Liver (tissue), 9 donors: ENCODE measurements around the gene TMEM115. TPM values are rescaled to one million over a fixed set of nuclear protein-coding genes. Genes with fewer than 3 reads are reported as not detected.

Experiments used
- DNase-seq: peaks from one replicate; pipeline ENCODE4 v3.0.0-alpha.2; 2017; ENCODE audit warnings: low spot score
- H3K27ac ChIP-seq, 2 donors: one replicate each; pipeline ENCODE4 v1.7.0; 2013; ENCODE audit warnings: inconsistent platforms in 2 of 2, low read length in 2 of 2, control low read depth in 1 of 2, low read depth in 1 of 2, mild to moderate bottlenecking in 1 of 2
- H3K27me3 ChIP-seq, 4 donors: one replicate each; pipeline versions ENCODE4 v1.6.1 to v1.7.0; 2013; ENCODE audit warnings: low read length in 3 of 4, inconsistent platforms in 1 of 4, mild to moderate bottlenecking in 1 of 4, moderate library complexity in 1 of 4; ENCODE audit not compliant: control insufficient read depth in 4 of 4, insufficient read depth in 4 of 4
- H3K36me3 ChIP-seq, 4 donors: one replicate each; pipeline versions ENCODE4 v1.6.1 to v1.7.0; 2013; ENCODE audit warnings: low read length in 3 of 4, mild to moderate bottlenecking in 3 of 4, low read depth in 1 of 4, moderate library complexity in 1 of 4; ENCODE audit not compliant: control insufficient read depth in 4 of 4, insufficient read depth in 3 of 4
- H3K4me1 ChIP-seq, 4 donors: one replicate each; pipeline versions ENCODE4 v1.6.1 to v1.7.0; 2013; ENCODE audit warnings: low read length in 3 of 4, mild to moderate bottlenecking in 3 of 4, moderate library complexity in 1 of 4; ENCODE audit not compliant: control insufficient read depth in 4 of 4, insufficient read depth in 4 of 4
- H3K4me3 ChIP-seq, 3 donors: one replicate each; pipeline versions ENCODE4 v1.6.1 to v1.7.0; 2013; ENCODE audit warnings: low read length in 3 of 3, control low read depth in 1 of 3, low read depth in 1 of 3, mild to moderate bottlenecking in 1 of 3
- H3K9ac ChIP-seq, 2 donors: one replicate each; pipeline ENCODE4 v1.7.0; 2013; ENCODE audit warnings: low read length in 2 of 2, mild to moderate bottlenecking in 2 of 2, moderate library complexity in 2 of 2, control low read depth in 1 of 2, low read depth in 1 of 2
- H3K9me3 ChIP-seq, 4 donors: one replicate each; pipeline versions ENCODE4 v1.6.1 to v1.7.0; 2013; ENCODE audit warnings: low read length in 3 of 4; ENCODE audit not compliant: control insufficient read depth in 4 of 4
- EGR1 ChIP-seq, 2 donors: IDR thresholded peaks; 2 replicates each; pipeline ENCODE4 v1.6.1; 2016 to 2018; ENCODE audit warnings: antibody characterized with exemption in 2 of 2, low read depth in 2 of 2
- FOXA1 ChIP-seq: IDR thresholded peaks from 2 replicates; pipeline ENCODE4 v1.6.1; 2016; ENCODE audit warnings: antibody characterized with exemption
- GABPA ChIP-seq, 2 donors: IDR thresholded peaks in 1 of 2; conservative IDR thresholded peaks in 1 of 2; 2 replicates each; pipeline ENCODE4 v1.6.1; 2016; ENCODE audit warnings: antibody characterized with exemption in 2 of 2, mild to moderate bottlenecking in 1 of 2, moderate library complexity in 1 of 2
- HNF4A ChIP-seq, 2 donors: conservative IDR thresholded peaks; 2 replicates each; pipeline ENCODE4 v1.6.1; 2016; ENCODE audit warnings: antibody characterized with exemption in 2 of 2, mild to moderate bottlenecking in 2 of 2
- HNF4G ChIP-seq: IDR thresholded peaks from 2 replicates; pipeline ENCODE4 v1.6.1; 2016; ENCODE audit warnings: antibody characterized with exemption
- NR2F2 ChIP-seq: IDR thresholded peaks from 2 replicates; pipeline ENCODE4 v1.6.1; 2016; ENCODE audit warnings: antibody characterized with exemption
- REST ChIP-seq: IDR thresholded peaks from 2 replicates; pipeline ENCODE4 v1.6.1; 2016; ENCODE audit warnings: antibody characterized with exemption, mild to moderate bottlenecking
- RXRA ChIP-seq, 2 donors: IDR thresholded peaks; 2 replicates each; pipeline ENCODE4 v1.6.1; 2017 to 2018; ENCODE audit warnings: antibody characterized with exemption in 2 of 2, mild to moderate bottlenecking in 1 of 2
- SP1 ChIP-seq: IDR thresholded peaks from 2 replicates; pipeline ENCODE4 v1.6.1; 2018; ENCODE audit warnings: antibody characterized with exemption, mild to moderate bottlenecking
- TAF1 ChIP-seq: conservative IDR thresholded peaks from 2 replicates; pipeline ENCODE4 v1.6.1; 2016; ENCODE audit warnings: antibody characterized with exemption, mild to moderate bottlenecking
- WGBS: extraction: QIAGEN DNeasy Blood & Tissue Kit; methylation state at CpG from one replicate; pipeline ENCODE4 v1.1.7; 2013; 5-methylcytosine and 5-hydroxymethylcytosine counted together
- polyA plus RNA-seq, 2 donors: library from polyadenylated mRNA; stranded (reverse) in 1 of 2; unstranded in 1 of 2; fragments of 200-250 nt in 1 of 2; fragments of >200 nt in 1 of 2; fragmentation: Nextera tagmentation in 1 of 2; extraction: Ambion mirVana in 1 of 2; gene quantifications; one replicate each; pipeline versions ENCODE4 v1.2.1 to v1.2.3, GENCODE V29; 2013 to 2015
- total RNA-seq, 2 donors: library from RNA; depleted of rRNA; stranded (reverse); fragments of >200 nt; gene quantifications; one replicate each; pipeline ENCODE4 v1.2.3, GENCODE V29; 2014
- TF ChIP-seq, protein P1 (sequence below): fragments of 150-350 bp; IDR thresholded peaks from 2 replicates; pipeline ENCODE4 v1.5.1; 2017; ENCODE audit warnings: improper control_type of control experiment, low read depth, low read length; ENCODE audit not compliant: missing input control
- TF ChIP-seq, protein P2 (sequence below): IDR thresholded peaks from 2 replicates; pipeline ENCODE4 v1.6.1; 2016; ENCODE audit warnings: antibody characterized with exemption
- TF ChIP-seq, protein P3 (sequence below): IDR thresholded peaks from 2 replicates; pipeline ENCODE4 v1.6.1; 2016; ENCODE audit warnings: antibody characterized with exemption
- donor health status: healthy.
- donor health status: healthy.
- donor health status: healthy.
- donor health status: healthy.
- donor health status: healthy.

The TMEM115 gene
- total and polyA plus RNA-seq, 4 donors: 18.6 to 23.0 (median 19.8) TPM

DNA sequence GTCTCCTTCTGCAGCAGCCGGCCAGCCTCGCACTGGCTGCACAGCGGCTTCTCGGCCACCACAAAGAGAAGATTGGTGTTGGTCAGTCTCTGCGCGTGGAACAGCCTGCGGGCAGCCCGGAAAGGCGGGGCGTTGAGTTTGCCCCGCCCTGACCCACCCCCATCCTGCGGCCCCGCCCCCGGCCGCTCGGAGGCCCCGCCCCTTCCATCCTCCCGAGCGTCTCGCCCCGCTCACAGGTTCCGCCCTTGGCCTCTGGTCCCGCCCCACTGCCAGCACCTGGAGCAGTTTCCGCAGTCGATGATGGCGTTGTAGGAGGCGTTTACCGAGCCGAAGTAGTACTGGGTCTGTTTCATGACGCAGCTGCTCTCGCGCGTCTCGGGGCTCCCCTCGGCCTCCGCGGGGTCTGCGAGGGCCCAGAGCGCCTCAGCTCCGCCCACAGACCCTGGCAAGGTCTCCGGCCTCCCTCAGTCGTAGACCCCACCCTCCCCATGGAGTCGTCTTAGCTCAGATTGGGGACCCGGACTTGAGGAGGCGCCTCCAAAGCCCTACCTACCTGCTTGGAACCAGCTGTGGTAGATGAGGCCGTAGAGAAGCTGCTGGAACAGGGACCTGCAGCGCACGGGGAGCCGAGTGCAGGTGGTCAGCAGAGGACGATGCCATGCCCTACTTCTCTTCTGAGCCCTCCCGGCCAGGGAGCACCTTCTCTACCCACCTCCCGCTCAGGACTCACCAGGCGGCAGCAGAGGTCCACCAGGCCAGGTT is 5.9 kb upstream of the TMEM115 start:
- H3K27me3 ChIP-seq: no peaks in the 10 kb centered on the region
- no peaks in the 10 kb centered on the region for H3K36me3 ChIP-seq
- peak overlapping the region in 1 of 2 donors; percentile 14 for H3K9ac ChIP-seq
- no peak overlapping the region for H3K27ac ChIP-seq
- H3K4me1 ChIP-seq: peaks cover 0 to 10% (median 6%) of the 10 kb centered on the region in 4 donors
- no peaks in the 10 kb centered on the region for H3K9me3 ChIP-seq
- peak overlapping the region; percentile 47 to 63 (median 53) for H3K4me3 ChIP-seq
- DNase-seq: peak; percentile 94
- TF ChIP-seq SP1 (no peak), HNF4A (conservative IDR thresholded peaks at IDR 0.05) (no peak), HNF4G (no peak), REST (no peak), TAF1 (no peak), NR2F2 (no peak), GABPA (IDR thresholded peaks at IDR 0.05 in 1 of 2, conservative IDR thresholded peaks at IDR 0.05 in 1 of 2) (no peak)
- WGBS: 9% methylated on average over 53 of the region's 53 CpGs

- DNase-seq: no peak
- H3K9me3 ChIP-seq: no peaks in the 10 kb centered on the region
- peaks cover 0 to 14% (median 8%) of the 10 kb centered on the region in 4 donors for H3K4me1 ChIP-seq
- no peak overlapping the region for H3K9ac ChIP-seq
- H3K36me3 ChIP-seq: no peaks in the 10 kb centered on the region
- TF ChIP-seq FOXA1 (no peak), REST (no peak), EGR1 (IDR thresholded peaks at IDR 0.05; ENCODE audit: low read depth in 2 of 2) (no peak), GABPA (IDR thresholded peaks at IDR 0.05 in 1 of 2, conservative IDR thresholded peaks at IDR 0.05 in 1 of 2) (no peak), RXRA (IDR thresholded peaks at IDR 0.05) (no peak)
- TF ChIP-seq, protein P1, sequence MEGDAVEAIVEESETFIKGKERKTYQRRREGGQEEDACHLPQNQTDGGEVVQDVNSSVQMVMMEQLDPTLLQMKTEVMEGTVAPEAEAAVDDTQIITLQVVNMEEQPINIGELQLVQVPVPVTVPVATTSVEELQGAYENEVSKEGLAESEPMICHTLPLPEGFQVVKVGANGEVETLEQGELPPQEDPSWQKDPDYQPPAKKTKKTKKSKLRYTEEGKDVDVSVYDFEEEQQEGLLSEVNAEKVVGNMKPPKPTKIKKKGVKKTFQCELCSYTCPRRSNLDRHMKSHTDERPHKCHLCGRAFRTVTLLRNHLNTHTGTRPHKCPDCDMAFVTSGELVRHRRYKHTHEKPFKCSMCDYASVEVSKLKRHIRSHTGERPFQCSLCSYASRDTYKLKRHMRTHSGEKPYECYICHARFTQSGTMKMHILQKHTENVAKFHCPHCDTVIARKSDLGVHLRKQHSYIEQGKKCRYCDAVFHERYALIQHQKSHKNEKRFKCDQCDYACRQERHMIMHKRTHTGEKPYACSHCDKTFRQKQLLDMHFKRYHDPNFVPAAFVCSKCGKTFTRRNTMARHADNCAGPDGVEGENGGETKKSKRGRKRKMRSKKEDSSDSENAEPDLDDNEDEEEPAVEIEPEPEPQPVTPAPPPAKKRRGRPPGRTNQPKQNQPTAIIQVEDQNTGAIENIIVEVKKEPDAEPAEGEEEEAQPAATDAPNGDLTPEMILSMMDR: no peak
- TF ChIP-seq, protein P2, sequence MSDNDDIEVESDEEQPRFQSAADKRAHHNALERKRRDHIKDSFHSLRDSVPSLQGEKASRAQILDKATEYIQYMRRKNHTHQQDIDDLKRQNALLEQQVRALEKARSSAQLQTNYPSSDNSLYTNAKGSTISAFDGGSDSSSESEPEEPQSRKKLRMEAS: no peak
- TF ChIP-seq, protein P3, sequence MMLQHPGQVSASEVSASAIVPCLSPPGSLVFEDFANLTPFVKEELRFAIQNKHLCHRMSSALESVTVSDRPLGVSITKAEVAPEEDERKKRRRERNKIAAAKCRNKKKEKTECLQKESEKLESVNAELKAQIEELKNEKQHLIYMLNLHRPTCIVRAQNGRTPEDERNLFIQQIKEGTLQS: no peak
- 28% methylated on average over 48 of the region's 48 CpGs for whole genome bisulfite sequencing
- H3K4me3 ChIP-seq: peak overlapping the region in 2 of 3 donors; percentile 41 to 47
- no peak overlapping the region for H3K27ac ChIP-seq
- no peaks in the 10 kb centered on the region for H3K27me3 ChIP-seq
Observed at GRCh38 chr3:50364573-50365079, 5.3 kb upstream of the TMEM115 start.
